Measurements from ENCODE around the gene BCAT1. TPM values are rescaled to one million over a fixed set of nuclear protein-coding genes. Genes with fewer than 3 reads are reported as not detected.

Gene BCAT1
- total and polyA plus RNA-seq, 2 of the 8 experiments (the other 6 are each of a cell fraction or from before 2014, with no cell fraction given) = 19.7 to 263 TPM

GRCh38 chr12:24922090-24922489 lies 26.8 kb downstream of the BCAT1 start:
- Histone ChIP-seq H3K4ac (replicated peaks; ENCODE audit: insufficient read length, low read depth, low read length) (no peak overlapping the region), H3K4me1 (replicated peaks in 1 of 4; ENCODE audit: control insufficient read depth in 3 of 4, insufficient read depth in 4 of 4, low read length in 3 of 4) (peaks cover 0 to 4% (median 3%) of the 10 kb centered on the region in 4 experiments; a peak in 5 of 7 replicates), H3K9me3 (ENCODE audit: insufficient read depth in 2 of 2, low read depth in 1 of 2, low read length in 1 of 2) (peaks cover 0 to 9% of the 10 kb centered on the region in 2 experiments; a peak in 2 of 4 replicates), H4K5ac (ENCODE audit: insufficient read length, low read depth, low read length) (no peak overlapping the region), H3K79me1 (ENCODE audit: low read depth, low read length) (peaks cover 3% of the 10 kb centered on the region; the same call in 1 of the 2 replicates), H3K27ac (ENCODE audit: low read depth, low read length) (no peak overlapping the region), H3K4me3 (ENCODE audit: extremely low read depth in 1 of 4, insufficient read depth in 2 of 4, low read depth in 3 of 4, low read length in 4 of 4) (no peak overlapping the region), H2BK15ac (ENCODE audit: low read length) (no peak overlapping the region), H3K18ac (ENCODE audit: extremely low read depth, low read length) (no peak overlapping the region), H2BK5ac (ENCODE audit: low read depth, low read length) (no peak overlapping the region), H2BK12ac (ENCODE audit: low read depth, low read length) (no peak overlapping the region), H4K8ac (ENCODE audit: extremely low read depth, insufficient read depth, low read length) (no peak overlapping the region), H2AK5ac (ENCODE audit: low read depth, low read length) (no peak overlapping the region), H2AFZ (ENCODE audit: low read length) (no peak overlapping the region), H4K91ac (replicated peaks; ENCODE audit: insufficient read length, low read length) (no peak overlapping the region), H3K23me2 (ENCODE audit: low read depth, low read length) (no peaks in the 10 kb centered on the region), H3K9ac (replicated peaks in 1 of 4; ENCODE audit: extremely low read depth in 1 of 4, low read depth in 3 of 4, low read length in 3 of 4) (no peak overlapping the region), H4K20me1 (replicated peaks in 1 of 2; ENCODE audit: control insufficient read depth in 1 of 2, insufficient read depth in 2 of 2, low read length in 2 of 2) (peaks cover 2 to 5% of the 10 kb centered on the region in 2 experiments), H3K14ac (ENCODE audit: insufficient read length) (no peak overlapping the region), H2BK120ac (replicated peaks; ENCODE audit: low read depth, low read length) (no peak overlapping the region), H3K36me3 (ENCODE audit: control insufficient read depth in 2 of 4, insufficient read depth in 4 of 4, low read length in 3 of 4) (peaks cover 0 to 10% (median 0%) of the 10 kb centered on the region in 4 experiments; a peak in 3 of 8 replicates), H3K56ac (replicated peaks; ENCODE audit: insufficient read length, low read depth, low read length) (peak overlapping the region; percentile 1), H3K4me2 (ENCODE audit: insufficient read depth in 1 of 2, low read depth in 2 of 2, low read length in 2 of 2) (no peak overlapping the region), H3K27me3 (replicated peaks in 1 of 4; ENCODE audit: control insufficient read depth in 3 of 4, extremely low read depth in 1 of 4, insufficient read depth in 3 of 4, low read length in 3 of 4) (no peaks in the 10 kb centered on the region), H3K23ac (ENCODE audit: insufficient read length) (no peak overlapping the region), H2BK20ac (ENCODE audit: low read length) (no peak overlapping the region), H3K79me2 (ENCODE audit: control insufficient read depth in 1 of 2, insufficient read depth in 2 of 2, low read length in 2 of 2) (peaks cover 13 to 87% of the 10 kb centered on the region in 2 experiments)
- FAIRE-seq (no peak), DNase-seq (ENCODE audit: low read depth in 1 of 2, low spot score in 2 of 2) (no peak)
- ChIA-PET CTCF (ENCODE audit: partially characterized antibody) (interaction anchor here (0.7 to 1.2 kb wide), 2 partner anchors 30 to 393 kb away, joined by 3 to 4 read pairs; no protein-coding TSS in a partner anchor), POLR2A (ENCODE audit: partially characterized antibody) (interaction anchor here (1.7 to 4.0 kb wide), 7 partner anchors 7 to 23 kb away, joined by 4 to 63 read pairs (median 12); partner anchors contain the start of gene BCAT1)
- WGBS, 2 experiments (ENCODE audit: extremely low coverage in 1 of 2, insufficient coverage in 1 of 2, insufficient read length in 1 of 2, insufficient replicate concordance in 2 of 2, low coverage in 1 of 2, low lambda C conversion rate in 2 of 2, missing lambda C conversion rate in 1 of 2) = 92% methylated on average over 6 of the region's 6 CpGs; no CpG with 5 or more reads in 1 of the 2 experiments
- TF ChIP-seq ASH2L (IDR thresholded peaks at IDR 0.05; ENCODE audit: low read length) (no peak), SUZ12 (IDR thresholded peaks at IDR 0.05; ENCODE audit: low read length) (no peak), PHF8 (conservative IDR thresholded peaks at IDR 0.05; ENCODE audit: low read depth, low read length) (no peak), EP300 (IDR thresholded peaks at IDR 0.05; ENCODE audit: borderline replicate concordance in 1 of 2, low read depth in 2 of 2, low read length in 2 of 2) (no peak), SP2 (IDR thresholded peaks at IDR 0.05; ENCODE audit: low read length) (no peak), TAF1 (IDR thresholded peaks at IDR 0.05; ENCODE audit: low read depth, low read length) (no peak), SIN3A (conservative IDR thresholded peaks at IDR 0.05 in 1 of 2, IDR thresholded peaks at IDR 0.05 in 1 of 2; ENCODE audit: low read depth in 1 of 2, low read length in 2 of 2) (no peak), KDM1A (IDR thresholded peaks at IDR 0.05; ENCODE audit: borderline replicate concordance, low read length) (no peak), NANOG (IDR thresholded peaks at IDR 0.05; ENCODE audit: insufficient read depth, low read depth, low read length, poor library complexity, severe bottlenecking) (no peak), ATF3 (IDR thresholded peaks at IDR 0.05; ENCODE audit: insufficient read depth, low read depth, low read length) (no peak), CBX8 (IDR thresholded peaks at IDR 0.05; ENCODE audit: borderline replicate concordance, low read depth, low read length) (no peak), SP4 (IDR thresholded peaks at IDR 0.05; ENCODE audit: low read length) (no peak), HDAC6 (IDR thresholded peaks at IDR 0.05; ENCODE audit: low read depth, low read length) (no peak)

Data from H1 (cell line).